ENCODE measurements around the gene FAM111A.
"Not testable (repeated sequence)": the region's sequence is repeated elsewhere in the genome, so short reads cannot be mapped to it uniquely, and the experiment has no call there.

FAM111A gene

GRCh38 chr11:59142530-59143507 is at the start of gene FAM111A:
TSS of gene FAM111A (plus strand) at chr11:59142856. CDS start at chr11:59148873, 6,017 bp downstream.
- DNase-seq, result peak; percentile 92

DNA sequence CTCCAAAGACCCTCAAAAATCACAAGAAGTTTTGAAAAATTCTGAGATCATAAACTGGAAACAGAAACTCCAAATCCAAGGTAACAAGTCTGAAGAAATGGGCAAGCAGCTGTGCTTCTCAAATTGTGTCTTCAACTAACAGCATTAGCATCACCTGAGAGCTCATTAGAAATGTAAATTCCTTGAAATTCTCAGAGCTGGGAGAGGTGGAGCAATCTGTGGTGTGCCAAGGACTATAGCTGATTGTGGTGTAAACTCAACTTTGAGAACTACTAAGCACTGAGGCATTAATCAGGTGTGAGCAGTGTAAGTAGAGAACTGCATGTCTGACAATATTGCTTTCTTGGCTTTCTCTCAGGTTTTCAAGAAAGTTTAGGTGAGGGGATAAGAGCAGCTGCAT is 49.1 kb upstream of the FAM111A start:
- DNase-seq, result not testable (repeated sequence)

DNA sequence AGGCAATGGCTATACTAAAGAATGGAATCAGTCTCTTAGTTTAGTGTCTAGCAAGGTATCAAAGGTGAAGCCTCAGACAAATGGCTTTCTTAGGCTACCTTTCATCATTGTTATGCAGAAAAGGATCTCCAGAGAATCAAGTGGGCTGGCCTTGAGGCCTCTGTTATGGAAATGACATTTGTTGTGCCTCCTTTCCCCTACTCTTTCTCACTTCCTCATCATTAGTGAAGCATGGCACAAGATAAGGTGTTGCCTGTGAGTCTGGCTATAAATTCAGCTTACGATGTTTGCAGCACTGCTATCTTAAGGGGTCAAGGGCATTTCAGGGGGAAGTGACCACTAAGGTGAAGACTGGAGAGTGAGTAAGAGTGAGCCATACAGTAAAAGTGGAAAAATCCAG is 47.4 kb upstream of the FAM111A start:
- DNase-seq, result not testable (repeated sequence)

DNA sequence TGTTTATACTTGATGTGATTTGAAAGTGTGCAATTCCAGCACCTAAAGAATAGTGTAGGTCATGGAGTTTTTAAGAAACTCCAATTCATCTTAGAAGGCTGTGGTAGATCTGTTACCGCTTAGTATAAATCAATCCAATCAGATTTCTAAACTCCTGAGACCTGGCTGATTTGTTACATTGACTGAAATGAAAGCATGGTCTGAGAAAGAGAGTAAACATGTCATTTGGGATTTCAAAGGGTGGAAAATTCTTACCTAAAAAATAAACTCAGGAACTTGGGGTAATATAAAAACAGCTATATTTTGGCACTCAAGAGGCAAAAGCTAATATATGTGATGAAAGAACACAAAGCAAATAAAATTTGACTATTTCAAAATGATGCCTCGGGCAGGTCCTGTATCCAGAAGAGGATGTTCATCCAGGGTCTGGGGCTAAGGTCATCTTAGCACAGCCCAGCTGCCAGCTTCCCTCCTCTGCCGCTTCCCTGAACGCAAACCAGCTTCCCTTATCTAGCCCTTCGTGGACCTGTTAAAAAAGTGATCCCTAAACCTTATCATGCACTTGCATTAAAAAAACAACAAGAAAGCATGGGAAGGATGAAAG is 46.6 kb upstream of the FAM111A start:
- DNase-seq, result not testable (repeated sequence)

- DNase-seq, result peak; percentile 78
Measured at GRCh38 chr11:59097113-59097708, 45.4 kb upstream of the FAM111A start.

GRCh38 chr11:59097938-59098337 is 44.7 kb upstream of the FAM111A start:
- not testable (repeated sequence) for DNase-seq

GRCh38 chr11:59102259-59102765 is 40.3 kb upstream of the FAM111A start:
- peak; percentile 66 for DNase-seq

- DNase-seq, result peak; percentile 63
Measured at GRCh38 chr11:59106363-59107336, 36.0 kb upstream of the FAM111A start, which contains the start of gene FAM111B. TSS of gene FAM111B (plus strand) at chr11:59107237. CDS start at chr11:59109626, 2,389 bp downstream.

DNA sequence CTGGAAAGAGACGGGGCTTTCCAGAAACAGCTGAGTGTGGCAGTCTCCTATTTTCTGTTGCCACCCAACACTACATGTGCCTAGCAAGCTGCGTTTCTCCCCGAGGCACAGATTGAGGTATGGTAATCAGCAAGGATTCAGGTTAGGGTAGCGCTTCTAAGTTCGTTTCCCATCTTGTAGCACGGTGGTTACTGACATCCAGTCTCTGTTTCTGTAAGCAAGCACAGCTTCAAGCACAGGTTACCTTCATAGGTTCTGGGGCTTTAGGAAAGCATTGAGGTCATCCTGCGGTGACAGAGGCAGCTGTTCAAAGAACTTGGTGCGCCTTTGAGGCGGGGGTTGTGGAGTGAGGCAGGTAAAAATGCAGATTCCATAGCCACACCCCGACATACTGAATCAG is 34.9 kb upstream of the FAM111A start:
- peak; percentile 8 for DNase-seq

- no peak for DNase-seq
Measured at GRCh38 chr11:59112494-59112893, 30.2 kb upstream of the FAM111A start.

GRCh38 chr11:59114344-59114743 is 28.3 kb upstream of the FAM111A start:
- DNase-seq, result no peak

- DNase-seq, result no peak
Measured at GRCh38 chr11:59115553-59115952, 27.1 kb upstream of the FAM111A start.

DNA sequence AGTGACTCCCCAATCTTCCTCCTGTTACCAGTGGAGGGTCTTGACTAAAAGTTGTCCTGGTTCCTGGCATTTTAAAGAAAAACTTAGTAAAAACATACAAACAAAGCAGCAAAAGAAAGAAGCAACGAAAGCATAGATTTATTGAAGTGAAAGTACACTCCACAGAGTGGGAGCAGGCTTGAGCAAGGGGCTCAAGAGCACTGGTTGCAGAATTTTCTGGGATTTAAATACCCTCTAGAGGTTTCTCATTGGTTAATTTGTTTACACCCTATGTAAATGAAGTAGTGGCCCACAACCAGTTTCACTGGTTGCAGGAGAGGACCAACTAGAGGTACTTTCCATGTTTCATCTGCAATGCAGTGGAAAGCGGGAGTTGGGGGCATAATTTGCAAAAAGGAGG is 24.9 kb upstream of the FAM111A start:
- DNase-seq, result no peak

DNA sequence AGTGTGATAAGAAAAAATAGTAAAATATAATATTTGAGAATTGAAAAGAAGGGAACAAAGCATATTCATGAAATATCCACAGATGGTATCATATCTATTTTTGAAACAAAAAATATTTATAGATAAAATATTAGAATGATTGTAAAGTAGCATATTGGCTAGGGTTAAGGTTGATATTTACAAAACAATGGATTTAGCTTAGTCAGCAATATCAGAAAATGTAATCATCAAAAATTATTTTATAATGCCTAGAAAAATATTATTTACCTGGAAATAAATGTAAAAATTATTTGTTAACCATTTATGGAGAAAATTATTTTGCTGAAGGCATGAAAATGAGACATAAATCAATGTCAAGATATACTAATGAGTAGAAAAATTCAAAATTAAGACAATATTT is 22.8 kb upstream of the FAM111A start:
- no peak for DNase-seq

DNA sequence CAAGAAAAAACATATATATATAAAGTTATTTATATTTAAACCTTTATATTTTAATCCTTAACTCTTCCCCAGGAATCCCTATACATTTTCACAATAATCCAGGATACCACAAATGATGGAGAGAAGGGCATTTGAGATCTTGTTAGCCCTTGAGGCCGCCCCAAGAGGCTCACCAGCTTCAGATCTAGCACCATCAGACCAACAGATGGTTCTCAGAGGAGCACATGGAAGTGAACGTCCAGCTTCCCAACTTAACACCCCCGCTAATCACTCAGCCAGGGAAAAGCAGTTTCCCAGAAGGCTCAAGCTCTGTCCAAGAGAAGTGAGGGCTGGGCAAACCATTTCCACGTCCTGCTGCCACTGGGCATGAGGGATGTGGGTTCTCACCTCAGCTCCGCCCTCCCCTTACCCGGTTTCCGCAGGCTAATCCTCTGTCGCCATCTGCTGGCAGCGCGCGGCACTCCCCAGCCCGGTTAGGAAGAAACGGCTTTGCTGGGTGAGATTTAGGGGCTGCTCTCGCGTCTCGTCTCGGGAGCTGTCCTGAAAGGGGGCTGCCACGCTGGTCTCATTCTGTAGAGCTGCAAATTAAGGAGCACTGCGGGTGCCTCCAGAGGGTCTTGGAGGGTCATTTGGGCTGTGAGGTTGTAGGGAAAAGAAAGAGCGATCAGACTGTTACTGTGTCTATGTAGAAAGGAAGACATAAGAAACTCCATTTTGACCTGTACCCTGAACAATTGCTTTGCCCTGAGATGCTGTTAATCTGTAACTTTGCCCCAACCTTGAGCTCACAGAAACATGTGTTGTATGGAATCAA is 6.8 kb upstream of the FAM111A start:
- DNase-seq, result peak; percentile 92

- DNase-seq, result not testable (repeated sequence)
Measured at GRCh38 chr11:59136551-59136950, 6.1 kb upstream of the FAM111A start.

- no peak for DNase-seq
Measured at GRCh38 chr11:59137190-59137589, 5.5 kb upstream of the FAM111A start.

DNA sequence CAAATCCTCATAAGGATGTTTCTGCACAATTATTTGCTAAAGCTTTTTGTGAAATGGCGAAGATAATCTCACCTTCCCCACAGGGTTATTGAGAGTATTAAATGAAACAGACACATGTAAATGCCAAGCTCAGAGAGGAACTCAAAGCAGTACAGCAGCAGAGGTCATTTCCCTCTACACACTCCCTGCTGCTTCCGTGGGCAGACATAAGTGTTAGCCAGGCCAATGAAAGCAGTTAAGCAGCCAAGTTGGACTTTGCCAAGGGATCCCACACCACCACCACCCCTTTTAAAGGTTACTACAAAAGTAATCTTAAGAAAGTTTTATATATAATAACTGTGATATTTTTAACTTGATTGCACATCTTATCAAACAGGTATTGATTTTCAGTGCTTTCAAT is 4.0 kb upstream of the FAM111A start:
- DNase-seq, result no peak

DNA sequence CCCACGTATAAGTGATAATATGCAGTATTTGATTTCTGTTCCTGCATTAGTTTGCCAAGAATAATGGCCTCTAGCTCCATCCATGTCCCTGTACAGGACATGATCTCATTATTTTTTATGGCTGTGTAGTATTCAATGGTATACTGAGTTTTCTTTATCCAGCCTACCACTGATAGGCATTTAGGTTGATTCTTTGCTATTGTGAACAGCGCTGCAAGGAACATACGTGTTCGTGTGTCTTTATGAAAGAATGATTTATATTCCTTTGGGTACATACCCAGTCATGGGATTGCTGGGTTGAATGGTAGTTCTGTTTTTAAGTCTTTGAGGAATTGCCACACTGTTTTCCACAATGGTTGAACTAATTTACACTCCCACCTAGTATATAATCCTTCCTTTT is 1.5 kb upstream of the FAM111A start:
- DNase-seq, result no peak

DNA sequence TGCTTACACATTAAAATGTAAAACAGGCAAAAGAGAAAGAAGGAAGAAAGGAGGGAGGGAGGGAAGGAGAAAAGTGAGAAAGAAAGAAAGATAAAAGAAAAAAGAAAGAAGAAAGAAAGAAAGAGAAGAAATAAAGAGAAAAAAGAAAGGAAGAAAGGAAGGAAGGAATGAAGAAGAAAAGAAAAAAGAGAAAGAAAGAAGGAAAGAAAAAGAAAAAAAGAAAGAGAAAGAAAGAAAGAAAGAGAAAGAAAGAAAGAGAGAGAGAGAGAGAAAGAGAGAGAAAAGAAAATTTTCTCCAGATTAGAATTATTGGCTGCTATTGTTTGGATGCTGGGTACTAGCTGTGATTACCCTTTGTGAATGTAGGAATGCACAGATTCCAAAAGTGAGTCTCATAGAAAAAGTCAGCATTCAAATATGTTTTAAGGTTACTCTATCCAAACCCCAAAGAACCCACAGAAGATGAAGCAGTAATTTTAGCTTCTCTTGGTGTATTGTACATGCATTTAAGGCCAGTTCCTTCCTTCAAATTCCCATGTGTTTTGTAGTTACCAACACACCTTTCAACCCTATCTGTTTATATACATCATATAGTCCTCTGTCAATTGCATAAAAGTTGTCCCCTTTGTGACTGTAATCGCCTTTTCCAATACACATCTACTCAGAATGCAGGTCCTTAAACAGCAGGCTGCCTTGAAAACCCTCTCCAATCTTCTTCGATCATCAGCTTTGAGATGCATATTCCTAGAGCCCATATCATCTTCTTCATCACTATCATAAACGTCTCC is 789 bp upstream of the FAM111A start:
- DNase-seq, result no peak

All from CD4-positive, alpha-beta T cell treated with Interleukin-17A for 4 hours (primary cell).